WTC11 (cell line): Measurements from ENCODE around the gene ANXA5.

Experiments
- ATF6 ChIP-seq: sonication (generic); formaldehyde crosslinking; IDR thresholded peaks from 2 replicates; pipeline ENCODE4 v1.8.1; 2023; ENCODE audit warnings: mild to moderate bottlenecking, missing genetic modification reagents
- CBFB ChIP-seq: sonication (generic); formaldehyde crosslinking; IDR thresholded peaks from 2 replicates; pipeline ENCODE4 v1.8.1; 2022; ENCODE audit warnings: mild to moderate bottlenecking, low read depth, missing genetic modification reagents
- ETV6 ChIP-seq: sonication (generic); formaldehyde crosslinking; IDR thresholded peaks from 2 replicates; pipeline ENCODE4 v1.8.1; 2022; ENCODE audit warnings: mild to moderate bottlenecking, missing genetic modification reagents
- FOXJ3 ChIP-seq: sonication (generic); formaldehyde crosslinking; IDR thresholded peaks from 2 replicates; pipeline ENCODE4 v1.9.0; 2021; ENCODE audit warnings: missing genetic modification reagents, mild to moderate bottlenecking, borderline replicate concordance
- NFYB ChIP-seq: sonication (generic); formaldehyde crosslinking; conservative IDR thresholded peaks from 2 replicates; pipeline ENCODE4 v1.8.0; 2022; ENCODE audit warnings: low read depth, missing genetic modification reagents
- NR1H2 ChIP-seq: sonication (generic); formaldehyde crosslinking; IDR thresholded peaks from 2 replicates; pipeline ENCODE4 v1.9.0; 2021; ENCODE audit warnings: mild to moderate bottlenecking, moderate library complexity, missing genetic modification reagents
- NR3C1 ChIP-seq: sonication (generic); formaldehyde crosslinking; conservative IDR thresholded peaks from 2 replicates; pipeline ENCODE4 v1.8.1; 2023; ENCODE audit warnings: low read depth, mild to moderate bottlenecking, missing genetic modification reagents
- PREB ChIP-seq: sonication (generic); formaldehyde crosslinking; IDR thresholded peaks from 2 replicates; pipeline ENCODE4 v1.8.1; 2022; ENCODE audit warnings: mild to moderate bottlenecking, missing genetic modification reagents, moderate library complexity, borderline replicate concordance
- SMAD3 ChIP-seq: sonication (generic); formaldehyde crosslinking; IDR thresholded peaks from 2 replicates; pipeline ENCODE4 v1.8.0; 2022; ENCODE audit warnings: missing genetic modification reagents, mild to moderate bottlenecking, borderline replicate concordance
- TCF7 ChIP-seq: sonication (generic); formaldehyde crosslinking; IDR thresholded peaks from 2 replicates; pipeline ENCODE4 v1.8.0; 2022; ENCODE audit warnings: mild to moderate bottlenecking, low read depth, missing genetic modification reagents, moderate library complexity
- USF1 ChIP-seq: sonication (generic); formaldehyde crosslinking; IDR thresholded peaks from 2 replicates; pipeline ENCODE4 v1.8.0; 2022; ENCODE audit warnings: mild to moderate bottlenecking, missing genetic modification reagents
- USF2 ChIP-seq: sonication (generic); formaldehyde crosslinking; IDR thresholded peaks from 2 replicates; pipeline ENCODE4 v1.8.1; 2023; ENCODE audit warnings: mild to moderate bottlenecking, missing genetic modification reagents, moderate library complexity
- ZBTB21 ChIP-seq: sonication (generic); formaldehyde crosslinking; IDR thresholded peaks from 2 replicates; pipeline ENCODE4 v1.8.1; 2023; ENCODE audit warnings: mild to moderate bottlenecking, missing genetic modification reagents, borderline replicate concordance
- TF ChIP-seq, protein P1 (sequence below): fragments of 200-600 bp; IDR thresholded peaks from 2 replicates; pipeline ENCODE4 v1.8.0; 2022; ENCODE audit warnings: antibody characterized with exemption

DNA sequence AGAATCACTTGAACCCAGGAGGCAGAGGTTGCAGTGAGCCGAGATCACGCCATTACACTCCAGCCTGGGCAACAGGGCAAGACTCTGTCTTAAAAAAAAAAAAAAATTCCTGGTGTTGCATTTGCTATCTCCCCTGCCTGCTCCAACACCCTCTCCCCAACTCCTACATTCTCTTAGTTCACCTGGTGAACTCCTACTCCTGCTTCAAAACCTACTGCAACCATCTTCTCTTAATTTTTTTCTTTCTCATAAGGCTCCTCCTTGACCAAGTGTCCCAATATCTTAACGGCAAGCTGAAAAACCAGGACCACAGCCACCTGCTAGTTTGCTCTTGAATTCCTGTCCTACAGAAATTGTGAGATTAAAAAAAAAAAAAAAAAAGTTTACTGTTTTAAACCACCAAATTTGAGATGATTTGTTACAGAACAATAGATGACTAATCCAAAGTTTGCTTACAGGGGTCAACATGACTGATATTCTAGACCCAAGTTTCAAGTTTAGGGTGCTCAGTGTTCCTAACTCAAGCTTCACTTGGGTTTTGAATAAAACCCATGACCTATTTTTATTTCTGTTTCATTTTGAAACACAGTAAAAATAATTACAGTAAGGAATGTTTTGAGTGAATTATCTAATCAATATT is 13.1 kb upstream of the ANXA5 start:
- TF ChIP-seq, protein P1, sequence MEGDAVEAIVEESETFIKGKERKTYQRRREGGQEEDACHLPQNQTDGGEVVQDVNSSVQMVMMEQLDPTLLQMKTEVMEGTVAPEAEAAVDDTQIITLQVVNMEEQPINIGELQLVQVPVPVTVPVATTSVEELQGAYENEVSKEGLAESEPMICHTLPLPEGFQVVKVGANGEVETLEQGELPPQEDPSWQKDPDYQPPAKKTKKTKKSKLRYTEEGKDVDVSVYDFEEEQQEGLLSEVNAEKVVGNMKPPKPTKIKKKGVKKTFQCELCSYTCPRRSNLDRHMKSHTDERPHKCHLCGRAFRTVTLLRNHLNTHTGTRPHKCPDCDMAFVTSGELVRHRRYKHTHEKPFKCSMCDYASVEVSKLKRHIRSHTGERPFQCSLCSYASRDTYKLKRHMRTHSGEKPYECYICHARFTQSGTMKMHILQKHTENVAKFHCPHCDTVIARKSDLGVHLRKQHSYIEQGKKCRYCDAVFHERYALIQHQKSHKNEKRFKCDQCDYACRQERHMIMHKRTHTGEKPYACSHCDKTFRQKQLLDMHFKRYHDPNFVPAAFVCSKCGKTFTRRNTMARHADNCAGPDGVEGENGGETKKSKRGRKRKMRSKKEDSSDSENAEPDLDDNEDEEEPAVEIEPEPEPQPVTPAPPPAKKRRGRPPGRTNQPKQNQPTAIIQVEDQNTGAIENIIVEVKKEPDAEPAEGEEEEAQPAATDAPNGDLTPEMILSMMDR, result no peak
- TF ChIP-seq FOXJ3 (CRISPR knock-in tag) (no peak), USF1 (no peak), ETV6 (CRISPR knock-in tag) (no peak), ATF6 (CRISPR knock-in tag) (no peak), NFYB (no peak), NR3C1 (CRISPR knock-in tag) (no peak), SMAD3 (CRISPR knock-in tag) (no peak), NR1H2 (CRISPR knock-in tag) (no peak), PREB (no peak), USF2 (CRISPR knock-in tag) (no peak), CBFB (no peak), ZBTB21 (no peak), TCF7 (CRISPR knock-in tag) (no peak)
